NK-92 treated with Interleukin-12 subunit alpha and Interleukin-12 subunit beta, amount 100 ng/mL, for 24 hours (cell line): ENCODE data around the gene SLC16A4.

Experiments used
- DNase-seq: peaks from one replicate; lab custom pipeline; 2025; lab: John Stamatoyannopoulos, UW

Gene SLC16A4

GRCh38 chr1:110356379-110356778, 34.4 kb downstream of the SLC16A4 start:
- DNase-seq, result no peak

- DNase-seq, result no peak
Measured at GRCh38 chr1:110355321-110355720, 35.5 kb downstream of the SLC16A4 start.

- DNase-seq, result no peak
Measured at GRCh38 chr1:110350360-110350759, 40.5 kb downstream of the SLC16A4 start.

- no peak for DNase-seq
Measured at GRCh38 chr1:110348771-110349170, 42.1 kb downstream of the SLC16A4 start.

- DNase-seq, result no peak
Measured at GRCh38 chr1:110348050-110348449, 42.8 kb downstream of the SLC16A4 start.

- DNase-seq, result no peak
Measured at GRCh38 chr1:110347182-110347893, 43.5 kb downstream of the SLC16A4 start.

- DNase-seq, result no peak
Measured at GRCh38 chr1:110346690-110347089, 44.1 kb downstream of the SLC16A4 start.

GRCh38 chr1:110345480-110345879, 45.3 kb downstream of the SLC16A4 start:
- no peak for DNase-seq

- DNase-seq, result no peak
Measured at GRCh38 chr1:110344152-110344551, 46.7 kb downstream of the SLC16A4 start.

- no peak for DNase-seq
Measured at GRCh38 chr1:110343249-110343648, 47.6 kb downstream of the SLC16A4 start.

GRCh38 chr1:110341872-110342331, 48.9 kb downstream of the SLC16A4 start:
- no peak for DNase-seq

GRCh38 chr1:110341146-110341871, 49.5 kb downstream of the SLC16A4 start:
- no peak for DNase-seq

- DNase-seq, result no peak
Measured at GRCh38 chr1:110340207-110340468, 50.7 kb downstream of the SLC16A4 start.

- DNase-seq, result peak; percentile 74
Measured at GRCh38 chr1:110339407-110340206, 51.2 kb downstream of the SLC16A4 start.

- peak; percentile 97 for DNase-seq
Measured at GRCh38 chr1:110338886-110339406, 51.9 kb downstream of the SLC16A4 start, which contains the start of gene RBM15. Gene RBM15, plus strand, starts transcription at chr1:110339377. Its CDS starts 29 bp downstream, at chr1:110339406.

- peak; percentile 97 for DNase-seq
Measured at GRCh38 chr1:110338309-110338885, 52.4 kb downstream of the SLC16A4 start.

- DNase-seq, result peak; percentile 58
Measured at GRCh38 chr1:110337704-110338308, 53.0 kb downstream of the SLC16A4 start.

- DNase-seq, result no peak
Measured at GRCh38 chr1:110336300-110337039, 54.4 kb downstream of the SLC16A4 start.

GRCh38 chr1:110335265-110335664, 55.6 kb downstream of the SLC16A4 start:
- DNase-seq, result no peak

- no peak for DNase-seq
Measured at GRCh38 chr1:110328700-110329099, 62.1 kb downstream of the SLC16A4 start.

- DNase-seq, result no peak
Measured at GRCh38 chr1:110328274-110328673, 62.6 kb downstream of the SLC16A4 start.
